ENCODE results near the gene ELFN1.

The ELFN1 gene

GRCh38 chr7:1651891-1652290 is 18.2 kb upstream of the ELFN1 start:
- Histone ChIP-seq H3K56ac (ENCODE audit: low read length) (no peak overlapping the region), H2BK15ac (replicated peaks; ENCODE audit: low read depth) (no peak overlapping the region), H3K27ac (ENCODE audit: low read depth, low read length) (no peak overlapping the region), H4K8ac (ENCODE audit: low read depth, low read length) (no peak overlapping the region), H3K4me3 (ENCODE audit: low read length) (no peak overlapping the region), H3K4me1 (ENCODE audit: control insufficient read depth, low read depth, low read length) (no peaks in the 10 kb centered on the region), H3K79me1 (ENCODE audit: low read length) (no peaks in the 10 kb centered on the region), H3K27me3 (ENCODE audit: insufficient read depth, low read length, poor library complexity) (no peaks in the 10 kb centered on the region), H3K4me2 (ENCODE audit: low read length) (no peak overlapping the region), H4K5ac (ENCODE audit: low read length) (no peak overlapping the region), H3K79me2 (ENCODE audit: control insufficient read depth, insufficient read depth, low read length) (no peaks in the 10 kb centered on the region), H3K9ac (ENCODE audit: low read length) (no peak overlapping the region), H3K4ac (ENCODE audit: low read depth, low read length) (no peak overlapping the region), H2AK5ac (ENCODE audit: low read length) (no peak overlapping the region), H3K18ac (ENCODE audit: low read length) (no peak overlapping the region), H3K36me3 (ENCODE audit: control insufficient read depth, insufficient read depth, low read length) (no peaks in the 10 kb centered on the region), H2BK5ac (ENCODE audit: low read length) (no peak overlapping the region), H2BK120ac (ENCODE audit: low read depth, low read length) (no peak overlapping the region), H3K23ac (ENCODE audit: low read length) (no peak overlapping the region)
- DNase-seq, result no peak
- WGBS (ENCODE audit: extremely low coverage, insufficient coverage, low lambda C conversion rate), result no CpG with 5 or more reads among the region's 6 CpGs

- H3K9ac ChIP-seq (ENCODE audit: low read length), result no peak overlapping the region
- no peak overlapping the region for H2BK15ac ChIP-seq (replicated peaks; ENCODE audit: low read depth)
- H3K27me3 ChIP-seq (ENCODE audit: insufficient read depth, low read length, poor library complexity), result no peaks in the 10 kb centered on the region
- H4K8ac ChIP-seq (ENCODE audit: low read depth, low read length), result no peak overlapping the region
- no peak overlapping the region for H3K4ac ChIP-seq (ENCODE audit: low read depth, low read length)
- no peaks in the 10 kb centered on the region for H3K4me1 ChIP-seq (ENCODE audit: control insufficient read depth, low read depth, low read length)
- WGBS (ENCODE audit: extremely low coverage, insufficient coverage, low lambda C conversion rate), result no CpG with 5 or more reads among the region's 4 CpGs
- no peak overlapping the region for H3K4me2 ChIP-seq (ENCODE audit: low read length)
- no peak overlapping the region for H3K18ac ChIP-seq (ENCODE audit: low read length)
- H3K79me1 ChIP-seq (ENCODE audit: low read length), result no peaks in the 10 kb centered on the region
- no peak overlapping the region for H3K4me3 ChIP-seq (ENCODE audit: low read length)
- H2BK5ac ChIP-seq (ENCODE audit: low read length), result no peak overlapping the region
- no peak overlapping the region for H2BK120ac ChIP-seq (ENCODE audit: low read depth, low read length)
- H3K56ac ChIP-seq (ENCODE audit: low read length), result no peak overlapping the region
- no peak overlapping the region for H4K5ac ChIP-seq (ENCODE audit: low read length)
- no peak overlapping the region for H2AK5ac ChIP-seq (ENCODE audit: low read length)
- H3K27ac ChIP-seq (ENCODE audit: low read depth, low read length), result no peak overlapping the region
- H3K36me3 ChIP-seq (ENCODE audit: control insufficient read depth, insufficient read depth, low read length), result no peaks in the 10 kb centered on the region
- DNase-seq, result no peak
- H3K23ac ChIP-seq (ENCODE audit: low read length), result no peak overlapping the region
- no peaks in the 10 kb centered on the region for H3K79me2 ChIP-seq (ENCODE audit: control insufficient read depth, insufficient read depth, low read length)
Observed at GRCh38 chr7:1653500-1653899, 16.6 kb upstream of the ELFN1 start.

- no peaks in the 10 kb centered on the region for H3K79me2 ChIP-seq (ENCODE audit: control insufficient read depth, insufficient read depth, low read length)
- no peak overlapping the region for H2AK5ac ChIP-seq (ENCODE audit: low read length)
- no peak overlapping the region for H3K4me2 ChIP-seq (ENCODE audit: low read length)
- H3K23ac ChIP-seq (ENCODE audit: low read length), result no peak overlapping the region
- no CpG with 5 or more reads among the region's 15 CpGs for WGBS (ENCODE audit: extremely low coverage, insufficient coverage, low lambda C conversion rate)
- no peaks in the 10 kb centered on the region for H3K79me1 ChIP-seq (ENCODE audit: low read length)
- no peak overlapping the region for H3K4me3 ChIP-seq (ENCODE audit: low read length)
- H3K36me3 ChIP-seq (ENCODE audit: control insufficient read depth, insufficient read depth, low read length), result no peaks in the 10 kb centered on the region
- H3K4me1 ChIP-seq (ENCODE audit: control insufficient read depth, low read depth, low read length), result no peaks in the 10 kb centered on the region
- H3K27ac ChIP-seq (ENCODE audit: low read depth, low read length), result no peak overlapping the region
- no peak overlapping the region for H2BK5ac ChIP-seq (ENCODE audit: low read length)
- no peak overlapping the region for H2BK15ac ChIP-seq (replicated peaks; ENCODE audit: low read depth)
- no peak for DNase-seq
- H3K56ac ChIP-seq (ENCODE audit: low read length), result no peak overlapping the region
- H3K4ac ChIP-seq (ENCODE audit: low read depth, low read length), result no peak overlapping the region
- H3K27me3 ChIP-seq (ENCODE audit: insufficient read depth, low read length, poor library complexity), result no peaks in the 10 kb centered on the region
- H3K9ac ChIP-seq (ENCODE audit: low read length), result no peak overlapping the region
- no peak overlapping the region for H4K5ac ChIP-seq (ENCODE audit: low read length)
- no peak overlapping the region for H2BK120ac ChIP-seq (ENCODE audit: low read depth, low read length)
- no peak overlapping the region for H4K8ac ChIP-seq (ENCODE audit: low read depth, low read length)
- no peak overlapping the region for H3K18ac ChIP-seq (ENCODE audit: low read length)
Observed at GRCh38 chr7:1654111-1654510, 16.0 kb upstream of the ELFN1 start.

- Histone ChIP-seq H3K4me3 (ENCODE audit: low read length) (no peak overlapping the region), H3K4me1 (ENCODE audit: control insufficient read depth, low read depth, low read length) (no peaks in the 10 kb centered on the region), H4K8ac (ENCODE audit: low read depth, low read length) (no peak overlapping the region), H2BK5ac (ENCODE audit: low read length) (no peak overlapping the region), H2AK5ac (ENCODE audit: low read length) (no peak overlapping the region), H3K23ac (ENCODE audit: low read length) (no peak overlapping the region), H3K18ac (ENCODE audit: low read length) (no peak overlapping the region), H2BK120ac (ENCODE audit: low read depth, low read length) (no peak overlapping the region), H3K27me3 (ENCODE audit: insufficient read depth, low read length, poor library complexity) (no peaks in the 10 kb centered on the region), H3K79me2 (ENCODE audit: control insufficient read depth, insufficient read depth, low read length) (no peaks in the 10 kb centered on the region), H3K79me1 (ENCODE audit: low read length) (no peaks in the 10 kb centered on the region), H3K4ac (ENCODE audit: low read depth, low read length) (no peak overlapping the region), H3K9ac (ENCODE audit: low read length) (no peak overlapping the region), H3K56ac (ENCODE audit: low read length) (no peak overlapping the region), H2BK15ac (replicated peaks; ENCODE audit: low read depth) (no peak overlapping the region), H3K4me2 (ENCODE audit: low read length) (no peak overlapping the region), H3K27ac (ENCODE audit: low read depth, low read length) (no peak overlapping the region), H3K36me3 (ENCODE audit: control insufficient read depth, insufficient read depth, low read length) (no peaks in the 10 kb centered on the region), H4K5ac (ENCODE audit: low read length) (no peak overlapping the region)
- no CpG with 5 or more reads among the region's 32 CpGs for WGBS (ENCODE audit: extremely low coverage, insufficient coverage, low lambda C conversion rate)
- DNase-seq, result no peak
Observed at GRCh38 chr7:1654738-1655475, 15.2 kb upstream of the ELFN1 start.

- no peaks in the 10 kb centered on the region for H3K79me2 ChIP-seq (ENCODE audit: control insufficient read depth, insufficient read depth, low read length)
- no peaks in the 10 kb centered on the region for H3K36me3 ChIP-seq (ENCODE audit: control insufficient read depth, insufficient read depth, low read length)
- no peak overlapping the region for H2BK120ac ChIP-seq (ENCODE audit: low read depth, low read length)
- H3K27ac ChIP-seq (ENCODE audit: low read depth, low read length), result no peak overlapping the region
- no peak overlapping the region for H2BK5ac ChIP-seq (ENCODE audit: low read length)
- no peak overlapping the region for H3K18ac ChIP-seq (ENCODE audit: low read length)
- no peak overlapping the region for H3K56ac ChIP-seq (ENCODE audit: low read length)
- no peak for DNase-seq
- no CpG with 5 or more reads among the region's 8 CpGs for WGBS (ENCODE audit: extremely low coverage, insufficient coverage, low lambda C conversion rate)
- H4K5ac ChIP-seq (ENCODE audit: low read length), result no peak overlapping the region
- no peak overlapping the region for H3K23ac ChIP-seq (ENCODE audit: low read length)
- H2BK15ac ChIP-seq (replicated peaks; ENCODE audit: low read depth), result no peak overlapping the region
- peaks cover 7% of the 10 kb centered on the region for H3K27me3 ChIP-seq (ENCODE audit: insufficient read depth, low read length, poor library complexity)
- H3K4me3 ChIP-seq (ENCODE audit: low read length), result no peak overlapping the region
- H3K9ac ChIP-seq (ENCODE audit: low read length), result no peak overlapping the region
- H4K8ac ChIP-seq (ENCODE audit: low read depth, low read length), result no peak overlapping the region
- no peaks in the 10 kb centered on the region for H3K4me1 ChIP-seq (ENCODE audit: control insufficient read depth, low read depth, low read length)
- no peaks in the 10 kb centered on the region for H3K79me1 ChIP-seq (ENCODE audit: low read length)
- no peak overlapping the region for H2AK5ac ChIP-seq (ENCODE audit: low read length)
- no peak overlapping the region for H3K4me2 ChIP-seq (ENCODE audit: low read length)
- no peak overlapping the region for H3K4ac ChIP-seq (ENCODE audit: low read depth, low read length)
Observed at GRCh38 chr7:1659696-1660095, 10.4 kb upstream of the ELFN1 start.

GRCh38 chr7:1661461-1661860 is 8.6 kb upstream of the ELFN1 start:
- Histone ChIP-seq H3K4ac (ENCODE audit: low read depth, low read length) (no peak overlapping the region), H2BK5ac (ENCODE audit: low read length) (no peak overlapping the region), H3K9ac (ENCODE audit: low read length) (no peak overlapping the region), H3K4me1 (ENCODE audit: control insufficient read depth, low read depth, low read length) (no peaks in the 10 kb centered on the region), H3K36me3 (ENCODE audit: control insufficient read depth, insufficient read depth, low read length) (no peaks in the 10 kb centered on the region), H2BK15ac (replicated peaks; ENCODE audit: low read depth) (no peak overlapping the region), H3K18ac (ENCODE audit: low read length) (no peak overlapping the region), H3K23ac (ENCODE audit: low read length) (no peak overlapping the region), H3K79me2 (ENCODE audit: control insufficient read depth, insufficient read depth, low read length) (no peaks in the 10 kb centered on the region), H3K79me1 (ENCODE audit: low read length) (no peaks in the 10 kb centered on the region), H3K27me3 (ENCODE audit: insufficient read depth, low read length, poor library complexity) (peaks cover 12% of the 10 kb centered on the region), H3K56ac (ENCODE audit: low read length) (no peak overlapping the region), H2AK5ac (ENCODE audit: low read length) (no peak overlapping the region), H3K4me3 (ENCODE audit: low read length) (no peak overlapping the region), H4K8ac (ENCODE audit: low read depth, low read length) (no peak overlapping the region), H3K27ac (ENCODE audit: low read depth, low read length) (no peak overlapping the region), H3K4me2 (ENCODE audit: low read length) (no peak overlapping the region), H2BK120ac (ENCODE audit: low read depth, low read length) (no peak overlapping the region), H4K5ac (ENCODE audit: low read length) (no peak overlapping the region)
- WGBS (ENCODE audit: extremely low coverage, insufficient coverage, low lambda C conversion rate), result no CpG with 5 or more reads among the region's 3 CpGs
- DNase-seq, result no peak

Data from mesendoderm (in vitro differentiated cells).